AG04450 (cell line): ENCODE data around the gene CDX1. TPM values are rescaled to one million over a fixed set of nuclear protein-coding genes. Genes with fewer than 3 reads are reported as not detected.

Experiments used
- CTCF ChIA-PET: fragments of 300-600, 350-600 bp; formaldehyde crosslinking; extraction: SDS; loops from one replicate; lab custom pipeline; 2022; ENCODE audit warnings: antibody characterized with exemption, inconsistent platforms; lab: Charles Lee
- POLR2A ChIA-PET: fragments of 350-600 bp; formaldehyde crosslinking; extraction: SDS; loops from one replicate; lab custom pipeline; 2021; ENCODE audit warnings: antibody characterized with exemption, inconsistent platforms; lab: Yijun Ruan, JAX
- DNase-seq: peaks from one replicate; pipeline ENCODE4 v3.0.0-alpha.2; 2011; ENCODE audit warnings: low read depth, low spot score
- H3K27ac ChIP-seq: one replicate; pipeline ENCODE4 v1.5.1; 2012; ENCODE audit warnings: low read depth, low read length, control low read depth
- H3K27me3 ChIP-seq: one replicate; pipeline ENCODE4 v1.6.0; 2012; ENCODE audit warnings: low read length; ENCODE audit not compliant: control insufficient read depth, insufficient read depth
- H3K4me3 ChIP-seq: 2 replicates; pipeline ENCODE4 v1.5.1; 2011; ENCODE audit warnings: mild to moderate bottlenecking, low read depth, low read length, control low read depth
- H3K9me3 ChIP-seq: 2 replicates; pipeline ENCODE4 v1.5.1; 2012; ENCODE audit warnings: low read length; ENCODE audit not compliant: control insufficient read depth, insufficient read depth
- polyA plus RNA-seq: library from polyadenylated mRNA; depleted of rRNA; stranded (reverse); fragments of >200 nt; gene quantifications from 2 replicates; pipeline ENCODE4 v1.2.3, GENCODE V29; 2011
- TF ChIP-seq, protein P1 (sequence below): IDR thresholded peaks from 2 replicates; pipeline ENCODE4 v1.5.1; 2011; ENCODE audit warnings: low read depth, low read length, control low read depth, inconsistent platforms

CDX1 gene
- polyA plus RNA-seq, 1 experiment: 0.30 TPM

DNA sequence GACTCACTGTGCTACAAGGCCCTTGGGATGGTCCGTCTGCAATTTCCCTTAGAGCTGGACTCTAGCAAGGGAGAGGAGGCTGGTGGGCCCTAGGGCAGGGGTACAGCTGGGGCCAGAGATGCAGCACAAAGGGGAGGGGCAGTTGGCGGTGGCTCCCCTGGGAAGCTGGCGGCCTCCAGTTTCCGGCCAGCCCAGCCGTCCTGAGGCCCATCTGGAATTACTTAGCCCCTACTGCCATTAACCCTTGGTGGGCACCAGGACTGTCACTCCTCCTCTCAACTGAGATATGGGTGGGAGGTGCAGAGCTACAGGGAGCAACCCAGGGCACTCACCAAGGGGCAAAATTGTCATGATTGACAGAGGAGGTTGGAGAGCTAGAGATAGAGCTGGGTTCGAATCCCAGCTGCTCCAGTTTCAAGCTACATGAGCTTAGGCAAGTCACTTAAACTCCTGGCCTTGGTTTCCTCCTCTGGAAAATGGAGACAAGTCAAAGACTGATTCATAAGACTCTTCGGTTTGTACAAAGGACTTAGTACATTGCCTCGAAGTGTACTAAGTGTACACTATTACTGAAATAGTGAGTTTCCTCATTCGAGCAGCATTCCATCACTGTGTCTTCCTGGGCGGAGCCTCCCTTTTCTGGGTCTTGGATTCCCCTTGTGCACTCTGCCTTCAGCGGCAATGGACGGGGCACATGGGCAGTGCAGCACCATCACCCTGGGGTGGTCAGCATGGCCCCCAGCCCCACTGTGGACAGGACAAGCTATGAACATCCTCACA is 8.2 kb upstream of the CDX1 start:
- Histone ChIP-seq H3K4me3 (no peak overlapping the region), H3K9me3 (no peaks in the 10 kb centered on the region), H3K27me3 (no peaks in the 10 kb centered on the region), H3K27ac (no peak overlapping the region)
- POLR2A ChIA-PET: interaction anchor here (1.7 kb wide), 1 partner anchor 20 kb away, joined by 10 read pairs; no protein-coding TSS in a partner anchor
- no peak for DNase-seq
- TF ChIP-seq, protein P1, sequence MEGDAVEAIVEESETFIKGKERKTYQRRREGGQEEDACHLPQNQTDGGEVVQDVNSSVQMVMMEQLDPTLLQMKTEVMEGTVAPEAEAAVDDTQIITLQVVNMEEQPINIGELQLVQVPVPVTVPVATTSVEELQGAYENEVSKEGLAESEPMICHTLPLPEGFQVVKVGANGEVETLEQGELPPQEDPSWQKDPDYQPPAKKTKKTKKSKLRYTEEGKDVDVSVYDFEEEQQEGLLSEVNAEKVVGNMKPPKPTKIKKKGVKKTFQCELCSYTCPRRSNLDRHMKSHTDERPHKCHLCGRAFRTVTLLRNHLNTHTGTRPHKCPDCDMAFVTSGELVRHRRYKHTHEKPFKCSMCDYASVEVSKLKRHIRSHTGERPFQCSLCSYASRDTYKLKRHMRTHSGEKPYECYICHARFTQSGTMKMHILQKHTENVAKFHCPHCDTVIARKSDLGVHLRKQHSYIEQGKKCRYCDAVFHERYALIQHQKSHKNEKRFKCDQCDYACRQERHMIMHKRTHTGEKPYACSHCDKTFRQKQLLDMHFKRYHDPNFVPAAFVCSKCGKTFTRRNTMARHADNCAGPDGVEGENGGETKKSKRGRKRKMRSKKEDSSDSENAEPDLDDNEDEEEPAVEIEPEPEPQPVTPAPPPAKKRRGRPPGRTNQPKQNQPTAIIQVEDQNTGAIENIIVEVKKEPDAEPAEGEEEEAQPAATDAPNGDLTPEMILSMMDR: no peak
- CTCF ChIA-PET: interaction anchor here (0.7 to 1.3 kb wide), 3 partner anchors 54 to 193 kb away, joined by 3 to 6 read pairs (median 3); no protein-coding TSS in a partner anchor

DNA sequence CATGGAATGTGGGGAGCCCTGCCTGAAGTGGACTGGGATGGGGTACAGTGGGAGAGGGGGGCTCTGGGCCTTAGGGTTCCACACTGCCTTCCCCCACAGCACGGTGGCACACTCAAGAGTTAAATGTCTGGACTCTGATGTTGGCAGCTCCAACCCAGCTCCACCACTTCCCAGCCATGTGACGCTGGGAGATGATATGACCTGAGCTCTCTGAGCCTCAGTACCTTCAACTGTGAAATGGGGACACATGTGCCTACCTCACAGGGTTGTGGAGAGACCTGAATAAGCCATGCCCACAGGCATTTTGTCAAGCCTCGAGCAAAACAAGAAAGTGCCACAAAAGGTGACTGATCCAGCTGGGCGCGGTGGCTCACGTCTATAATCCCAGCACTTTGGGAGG is 7.5 kb upstream of the CDX1 start:
- DNase-seq: no peak
- Histone ChIP-seq H3K27ac (no peak overlapping the region), H3K27me3 (no peaks in the 10 kb centered on the region), H3K9me3 (no peaks in the 10 kb centered on the region), H3K4me3 (no peak overlapping the region)
- ChIA-PET CTCF (interaction anchor here (1.3 kb wide), 1 partner anchor 192 kb away, joined by 6 read pairs; no protein-coding TSS in a partner anchor), POLR2A (interaction anchor here (0.7 to 1.7 kb wide), 2 partner anchors 20 to 191 kb away, joined by 6 to 10 read pairs; no protein-coding TSS in a partner anchor)
- TF ChIP-seq, protein P1: no peak

DNA sequence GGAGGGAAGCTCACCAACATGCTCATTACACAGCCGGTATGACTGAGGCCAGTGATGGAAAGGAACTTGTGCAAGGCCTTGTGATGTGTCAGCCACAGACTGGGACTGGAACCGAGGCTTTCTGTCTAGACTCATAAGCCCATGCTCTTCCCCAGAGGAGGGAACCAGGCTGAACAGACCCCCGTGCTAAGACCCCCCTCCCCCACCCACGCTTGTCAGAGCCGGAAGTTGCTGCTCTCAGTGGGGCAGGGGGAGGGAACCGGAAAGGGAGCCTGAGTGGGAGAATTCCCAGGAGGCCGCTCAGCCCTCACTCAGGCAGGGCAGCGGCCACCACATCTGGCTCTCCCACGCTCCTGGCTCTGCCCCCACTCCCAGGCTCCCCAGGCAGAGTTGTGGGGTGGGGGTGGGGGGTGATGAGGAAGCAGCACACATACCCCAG is 6.8 kb upstream of the CDX1 start:
- no peaks in the 10 kb centered on the region for H3K9me3 ChIP-seq
- CTCF ChIA-PET: interaction anchor here (0.7 to 1.3 kb wide), 2 partner anchors 191 to 1278 kb away, joined by 3 to 6 read pairs; no protein-coding TSS in a partner anchor

DNA sequence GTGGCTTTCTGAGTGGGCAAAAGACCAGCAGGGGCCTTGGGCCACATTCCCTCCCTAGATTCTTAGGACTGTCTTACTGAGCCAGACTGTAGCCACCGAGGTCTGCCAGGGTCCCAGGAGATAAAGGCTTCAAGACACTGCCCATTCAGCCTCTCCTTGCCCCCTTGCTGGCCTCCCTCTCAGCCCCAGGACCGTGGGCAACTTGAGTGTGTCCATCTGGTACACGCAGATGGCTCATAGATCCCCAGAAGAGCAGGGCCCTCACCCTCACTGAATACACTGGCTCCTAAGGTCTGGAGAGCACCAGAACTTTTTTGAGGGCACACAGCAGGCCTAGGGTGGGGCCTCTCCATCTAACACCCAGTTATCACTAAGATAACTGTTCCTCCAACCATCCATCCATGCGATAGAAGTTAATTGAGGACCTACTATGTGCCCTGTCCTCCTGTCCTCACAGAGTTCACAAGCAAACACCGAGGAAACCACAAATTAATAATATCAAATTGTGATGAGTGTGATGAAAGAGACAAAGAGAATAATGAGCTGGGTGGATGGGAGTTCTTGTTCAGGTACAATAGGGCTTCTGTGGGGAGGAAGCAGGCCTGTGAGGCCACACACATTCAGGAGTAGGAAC is 6.0 kb upstream of the CDX1 start:
- TF ChIP-seq, protein P1: no peak
- H3K27me3 ChIP-seq: no peaks in the 10 kb centered on the region
- H3K27ac ChIP-seq: peak overlapping the region; percentile 77
- POLR2A ChIA-PET: no interaction called here
- DNase-seq: no peak
- no peaks in the 10 kb centered on the region for H3K9me3 ChIP-seq
- CTCF ChIA-PET: no interaction called here
- no peak overlapping the region for H3K4me3 ChIP-seq

More for the DNA sequence above, 6.8 kb upstream of the CDX1 start:
- Histone ChIP-seq H3K27ac (peak overlapping the region; percentile 77), H3K4me3 (no peak overlapping the region), H3K27me3 (no peaks in the 10 kb centered on the region)
- POLR2A ChIA-PET: interaction anchor here (0.7 kb wide), 1 partner anchor 190 kb away, joined by 6 read pairs; no protein-coding TSS in a partner anchor
- TF ChIP-seq, protein P1: no peak
- DNase-seq: no peak
